Stimulated activated CD4-positive, alpha-beta T cell treated with anti-CD3 and anti-CD28 coated beads, Interleukin-1b, Interleukin-23, amount 100 ng/mL, for 48 hours (primary cell): ENCODE results near the gene DNAJC17.
A peak's percentile ranks its signal among the peaks of the same experiment; 100 is the strongest.

Experiments used
- DNase-seq: peaks from one replicate; pipeline ENCODE4 v3.0.0-alpha.2; 2020

DNAJC17 gene

GRCh38 chr15:40829115-40829514 lies 21.8 kb upstream of the DNAJC17 start:
- DNase-seq = no peak

GRCh38 chr15:40828447-40829036 lies 21.3 kb upstream of the DNAJC17 start, which contains the start of gene PPP1R14D:
Gene PPP1R14D (minus strand): TSS chr15:40828708. CDS start chr15:40828641, 67 bp downstream.
- no peak for DNase-seq

- no peak for DNase-seq
Observed at GRCh38 chr15:40826423-40827075, 19.3 kb upstream of the DNAJC17 start.

- no peak for DNase-seq
Observed at GRCh38 chr15:40825661-40826422, 18.6 kb upstream of the DNAJC17 start.

GRCh38 chr15:40823572-40824343 lies 16.5 kb upstream of the DNAJC17 start:
- no peak for DNase-seq

GRCh38 chr15:40821195-40821594 lies 13.9 kb upstream of the DNAJC17 start:
- no peak for DNase-seq

- no peak for DNase-seq
Observed at GRCh38 chr15:40819048-40819447, 11.8 kb upstream of the DNAJC17 start.

GRCh38 chr15:40815042-40815698 lies 7.9 kb upstream of the DNAJC17 start:
- DNase-seq = no peak

GRCh38 chr15:40812721-40813425 lies 5.6 kb upstream of the DNAJC17 start:
- DNase-seq = no peak

GRCh38 chr15:40808861-40809450 lies 1.7 kb upstream of the DNAJC17 start:
- DNase-seq = no peak

- DNase-seq = no peak
Observed at GRCh38 chr15:40807888-40808461, 702 bp upstream of the DNAJC17 start.

GRCh38 chr15:40806672-40807027 lies 623 bp downstream of the DNAJC17 start:
- DNase-seq = no peak

- DNase-seq = no peak
Observed at GRCh38 chr15:40803688-40804087, 3.6 kb downstream of the DNAJC17 start.

- DNase-seq = no peak
Observed at GRCh38 chr15:40803076-40803475, 4.2 kb downstream of the DNAJC17 start.

GRCh38 chr15:40799523-40799922 lies 7.8 kb downstream of the DNAJC17 start:
- no peak for DNase-seq

GRCh38 chr15:40796512-40796911 lies 10.8 kb downstream of the DNAJC17 start:
- no peak for DNase-seq

- no peak for DNase-seq
Observed at GRCh38 chr15:40796041-40796440, 11.2 kb downstream of the DNAJC17 start.

- DNase-seq = peak; percentile 63
Observed at GRCh38 chr15:40793216-40793989, 13.9 kb downstream of the DNAJC17 start.

- DNase-seq = no peak
Observed at GRCh38 chr15:40792394-40792793, 14.9 kb downstream of the DNAJC17 start.

- no peak for DNase-seq
Observed at GRCh38 chr15:40790718-40791117, 16.6 kb downstream of the DNAJC17 start.

GRCh38 chr15:40789999-40790398 lies 17.3 kb downstream of the DNAJC17 start:
- DNase-seq = no peak
